Mucosa of rectum (tissue), 2 donors: Measurements from ENCODE around the gene CAD.

ENCODE experiments used
- H3K27ac ChIP-seq, 2 donors: one replicate each; pipeline ENCODE4 v1.7.0; 2013; ENCODE audit warnings: inconsistent platforms in 2 of 2, low read depth in 2 of 2, low read length in 2 of 2
- H3K27me3 ChIP-seq, 2 donors: one replicate each; pipeline ENCODE4 v1.7.0; 2013; ENCODE audit warnings: low read length in 2 of 2; ENCODE audit not compliant: control insufficient read depth in 2 of 2, insufficient read depth in 2 of 2
- H3K36me3 ChIP-seq, 2 donors: one replicate each; pipeline ENCODE4 v1.7.0; 2013; ENCODE audit warnings: low read length in 2 of 2; ENCODE audit not compliant: control insufficient read depth in 2 of 2, insufficient read depth in 2 of 2
- H3K4me1 ChIP-seq, 2 donors: one replicate each; pipeline ENCODE4 v1.7.0; 2013; ENCODE audit warnings: low read length in 2 of 2, mild to moderate bottlenecking in 1 of 2; ENCODE audit not compliant: control insufficient read depth in 2 of 2, insufficient read depth in 2 of 2
- H3K4me3 ChIP-seq, 2 donors: one replicate each; pipeline ENCODE4 v1.7.0; 2013; ENCODE audit warnings: low read length in 2 of 2
- H3K9ac ChIP-seq, 2 donors: one replicate each; pipeline ENCODE4 v1.7.0; 2013; ENCODE audit warnings: low read length in 2 of 2, low read depth in 1 of 2, mild to moderate bottlenecking in 1 of 2
- H3K9me3 ChIP-seq, 2 donors: one replicate each; pipeline ENCODE4 v1.7.0; 2013; ENCODE audit warnings: low read length in 2 of 2; ENCODE audit not compliant: control insufficient read depth in 2 of 2
- donor health status: healthy.
- donor health status: Normal muscosa, but diverticular disease.

Gene CAD

GRCh38 chr2:27291865-27292264 lies 74.7 kb downstream of the CAD start:
- Histone ChIP-seq H3K4me1 (no peaks in the 10 kb centered on the region), H3K27ac (no peak overlapping the region), H3K9me3 (no peaks in the 10 kb centered on the region), H3K27me3 (peaks cover 0 to 6% of the 10 kb centered on the region in 2 donors), H3K36me3 (no peaks in the 10 kb centered on the region), H3K9ac (no peak overlapping the region), H3K4me3 (no peak overlapping the region)
